Measurements from ENCODE around the gene LTA. TPM values are rescaled to one million over a fixed set of nuclear protein-coding genes. Genes with fewer than 3 reads are reported as not detected.

LTA gene
- total and polyA plus RNA-seq, 2 experiments from 2014 or later, result not detected

- H3K9me3 ChIP-seq (ENCODE audit: low read depth), result no peaks in the 10 kb centered on the region
- H3K79me2 ChIP-seq (ENCODE audit: insufficient read depth), result no peaks in the 10 kb centered on the region
- no peak overlapping the region for H2AFZ ChIP-seq
- no peak for TF ChIP-seq EZH2 (IDR thresholded peaks at IDR 0.05; ENCODE audit: insufficient read depth, poor library complexity, severe bottlenecking)
- TF ChIP-seq EZH2phosphoT487 (IDR thresholded peaks at IDR 0.05; ENCODE audit: insufficient read depth, low read depth), result no peak
- no peaks in the 10 kb centered on the region for H3K9me2 ChIP-seq (ENCODE audit: insufficient read depth)
- H3K4me3 ChIP-seq, result no peak overlapping the region
- H3K4me1 ChIP-seq (ENCODE audit: insufficient read depth), result no peaks in the 10 kb centered on the region
- H3F3A ChIP-seq (ENCODE audit: insufficient read depth), result no peaks in the 10 kb centered on the region
- in situ Hi-C loops (cut with MboI), result no loop called here
- no peak for DNase-seq
- no peak overlapping the region for H3K4me2 ChIP-seq (ENCODE audit: unreplicated experiment)
- no peak overlapping the region for H3K27ac ChIP-seq
- no peaks in the 10 kb centered on the region for H3K27me3 ChIP-seq (replicated peaks; ENCODE audit: insufficient read depth)
- H3K36me3 ChIP-seq (ENCODE audit: low read depth), result no peaks in the 10 kb centered on the region
- no peak overlapping the region for H3K9ac ChIP-seq
- no peaks in the 10 kb centered on the region for H4K20me1 ChIP-seq (ENCODE audit: insufficient read depth)
- WGBS, 2 experiments (ENCODE audit: low coverage in 1 of 2, low lambda C conversion rate in 2 of 2, missing lambda C conversion rate in 2 of 2), result 42 to 50% methylated on average over 1 of the region's 1 CpG
These were observed 2.1 kb upstream of the LTA start for GRCh38 chr6:31569861-31570536.

DNA sequence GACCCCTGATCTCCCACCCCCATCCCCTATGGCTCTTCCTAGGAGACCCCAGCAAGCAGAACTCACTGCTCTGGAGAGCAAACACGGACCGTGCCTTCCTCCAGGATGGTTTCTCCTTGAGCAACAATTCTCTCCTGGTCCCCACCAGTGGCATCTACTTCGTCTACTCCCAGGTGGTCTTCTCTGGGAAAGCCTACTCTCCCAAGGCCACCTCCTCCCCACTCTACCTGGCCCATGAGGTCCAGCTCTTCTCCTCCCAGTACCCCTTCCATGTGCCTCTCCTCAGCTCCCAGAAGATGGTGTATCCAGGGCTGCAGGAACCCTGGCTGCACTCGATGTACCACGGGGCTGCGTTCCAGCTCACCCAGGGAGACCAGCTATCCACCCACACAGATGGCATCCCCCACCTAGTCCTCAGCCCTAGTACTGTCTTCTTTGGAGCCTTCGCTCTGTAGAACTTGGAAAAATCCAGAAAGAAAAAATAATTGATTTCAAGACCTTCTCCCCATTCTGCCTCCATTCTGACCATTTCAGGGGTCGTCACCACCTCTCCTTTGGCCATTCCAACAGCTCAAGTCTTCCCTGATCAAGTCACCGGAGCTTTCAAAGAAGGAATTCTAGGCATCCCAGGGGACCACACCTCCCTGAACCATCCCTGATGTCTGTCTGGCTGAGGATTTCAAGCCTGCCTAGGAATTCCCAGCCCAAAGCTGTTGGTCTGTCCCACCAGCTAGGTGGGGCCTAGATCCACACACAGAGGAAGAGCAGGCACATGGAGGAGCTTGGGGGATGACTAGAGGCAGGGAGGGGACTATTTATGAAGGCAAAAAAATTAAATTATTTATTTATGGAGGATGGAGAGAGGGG lies 1.4 kb downstream of the LTA start:
- Histone ChIP-seq H3K9me3 (ENCODE audit: low read depth) (no peaks in the 10 kb centered on the region), H3K9ac (no peak overlapping the region), H3K27me3 (replicated peaks; ENCODE audit: insufficient read depth) (no peaks in the 10 kb centered on the region), H2AFZ (no peak overlapping the region), H3K4me1 (ENCODE audit: insufficient read depth) (no peaks in the 10 kb centered on the region), H3F3A (ENCODE audit: insufficient read depth) (no peaks in the 10 kb centered on the region), H3K36me3 (ENCODE audit: low read depth) (no peaks in the 10 kb centered on the region), H4K20me1 (ENCODE audit: insufficient read depth) (no peaks in the 10 kb centered on the region), H3K4me2 (ENCODE audit: unreplicated experiment) (no peak overlapping the region), H3K4me3 (no peak overlapping the region), H3K79me2 (ENCODE audit: insufficient read depth) (no peaks in the 10 kb centered on the region), H3K9me2 (ENCODE audit: insufficient read depth) (no peaks in the 10 kb centered on the region), H3K27ac (no peak overlapping the region)
- no peak for DNase-seq
- 66 to 67% methylated on average over 9 of the region's 9 CpGs for WGBS, 2 experiments (ENCODE audit: low coverage in 1 of 2, low lambda C conversion rate in 2 of 2, missing lambda C conversion rate in 2 of 2)
- TF ChIP-seq EZH2phosphoT487 (IDR thresholded peaks at IDR 0.05; ENCODE audit: insufficient read depth, low read depth), result no peak
- no peak for TF ChIP-seq EZH2 (IDR thresholded peaks at IDR 0.05; ENCODE audit: insufficient read depth, poor library complexity, severe bottlenecking)
- in situ Hi-C loops (cut with MboI), result no loop called here

DNA sequence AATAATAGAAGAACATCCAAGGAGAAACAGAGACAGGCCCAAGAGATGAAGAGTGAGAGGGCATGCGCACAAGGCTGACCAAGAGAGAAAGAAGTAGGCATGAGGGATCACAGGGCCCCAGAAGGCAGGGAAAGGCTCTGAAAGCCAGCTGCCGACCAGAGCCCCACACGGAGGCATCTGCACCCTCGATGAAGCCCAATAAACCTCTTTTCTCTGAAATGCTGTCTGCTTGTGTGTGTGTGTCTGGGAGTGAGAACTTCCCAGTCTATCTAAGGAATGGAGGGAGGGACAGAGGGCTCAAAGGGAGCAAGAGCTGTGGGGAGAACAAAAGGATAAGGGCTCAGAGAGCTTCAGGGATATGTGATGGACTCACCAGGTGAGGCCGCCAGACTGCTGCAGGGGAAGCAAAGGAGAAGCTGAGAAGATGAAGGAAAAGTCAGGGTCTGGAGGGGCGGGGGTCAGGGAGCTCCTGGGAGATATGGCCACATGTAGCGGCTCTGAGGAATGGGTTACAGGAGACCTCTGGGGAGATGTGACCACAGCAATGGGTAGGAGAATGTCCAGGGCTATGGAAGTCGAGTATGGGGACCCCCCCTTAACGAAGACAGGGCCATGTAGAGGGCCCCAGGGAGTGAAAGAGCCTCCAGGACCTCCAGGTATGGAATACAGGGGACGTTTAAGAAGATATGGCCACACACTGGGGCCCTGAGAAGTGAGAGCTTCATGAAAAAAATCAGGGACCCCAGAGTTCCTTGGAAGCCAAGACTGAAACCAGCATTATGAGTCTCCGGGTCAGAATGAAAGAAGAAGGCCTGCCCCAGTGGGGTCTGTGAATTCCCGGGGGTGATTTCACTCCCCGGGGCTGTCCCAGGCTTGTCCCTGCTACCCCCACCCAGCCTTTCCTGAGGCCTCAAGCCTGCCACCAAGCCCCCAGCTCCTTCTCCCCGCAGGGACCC lies 2.3 kb downstream of the LTA start:
- no peak overlapping the region for H3K4me3 ChIP-seq
- H3K9me2 ChIP-seq (ENCODE audit: insufficient read depth), result no peaks in the 10 kb centered on the region
- DNase-seq, result no peak
- H3K4me2 ChIP-seq (ENCODE audit: unreplicated experiment), result no peak overlapping the region
- in situ Hi-C loops (cut with MboI), result no loop called here
- no peak overlapping the region for H2AFZ ChIP-seq
- no peaks in the 10 kb centered on the region for H3K27me3 ChIP-seq (replicated peaks; ENCODE audit: insufficient read depth)
- H3K4me1 ChIP-seq (ENCODE audit: insufficient read depth), result no peaks in the 10 kb centered on the region
- H3K9ac ChIP-seq, result no peak overlapping the region
- H3K36me3 ChIP-seq (ENCODE audit: low read depth), result no peaks in the 10 kb centered on the region
- no peaks in the 10 kb centered on the region for H3K79me2 ChIP-seq (ENCODE audit: insufficient read depth)
- H3F3A ChIP-seq (ENCODE audit: insufficient read depth), result no peaks in the 10 kb centered on the region
- no peaks in the 10 kb centered on the region for H3K9me3 ChIP-seq (ENCODE audit: low read depth)
- H4K20me1 ChIP-seq (ENCODE audit: insufficient read depth), result no peaks in the 10 kb centered on the region
- TF ChIP-seq EZH2 (IDR thresholded peaks at IDR 0.05; ENCODE audit: insufficient read depth, poor library complexity, severe bottlenecking) (no peak), EZH2phosphoT487 (IDR thresholded peaks at IDR 0.05; ENCODE audit: insufficient read depth, low read depth) (no peak)
- WGBS, 2 experiments (ENCODE audit: low coverage in 1 of 2, low lambda C conversion rate in 2 of 2, missing lambda C conversion rate in 2 of 2), result 64% methylated on average over 12 to 14 of the region's 14 CpGs
- no peak overlapping the region for H3K27ac ChIP-seq

DNA sequence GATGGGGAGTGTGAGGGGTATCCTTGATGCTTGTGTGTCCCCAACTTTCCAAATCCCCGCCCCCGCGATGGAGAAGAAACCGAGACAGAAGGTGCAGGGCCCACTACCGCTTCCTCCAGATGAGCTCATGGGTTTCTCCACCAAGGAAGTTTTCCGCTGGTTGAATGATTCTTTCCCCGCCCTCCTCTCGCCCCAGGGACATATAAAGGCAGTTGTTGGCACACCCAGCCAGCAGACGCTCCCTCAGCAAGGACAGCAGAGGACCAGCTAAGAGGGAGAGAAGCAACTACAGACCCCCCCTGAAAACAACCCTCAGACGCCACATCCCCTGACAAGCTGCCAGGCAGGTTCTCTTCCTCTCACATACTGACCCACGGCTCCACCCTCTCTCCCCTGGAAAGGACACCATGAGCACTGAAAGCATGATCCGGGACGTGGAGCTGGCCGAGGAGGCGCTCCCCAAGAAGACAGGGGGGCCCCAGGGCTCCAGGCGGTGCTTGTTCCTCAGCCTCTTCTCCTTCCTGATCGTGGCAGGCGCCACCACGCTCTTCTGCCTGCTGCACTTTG lies 3.3 kb downstream of the LTA start, which contains the start of gene TNF:
Gene TNF, plus strand, starts transcription at position 231 of the 567 bp plus-strand sequence. Its CDS starts 177 bp downstream, at position 408.
- in situ Hi-C loops (cut with MboI), result no loop called here
- Histone ChIP-seq H3K9me2 (ENCODE audit: insufficient read depth) (no peaks in the 10 kb centered on the region), H3K27ac (no peak within 1 kb of the TSS), H3K36me3 (ENCODE audit: low read depth) (no peaks in the 10 kb centered on the region), H3K9ac (no peak within 1 kb of the TSS), H3K79me2 (ENCODE audit: insufficient read depth) (no peaks in the 10 kb centered on the region), H2AFZ (no peak within 1 kb of the TSS), H3K9me3 (ENCODE audit: low read depth) (no peaks in the 10 kb centered on the region), H3K4me1 (ENCODE audit: insufficient read depth) (no peaks in the 10 kb centered on the region), H3F3A (ENCODE audit: insufficient read depth) (no peaks in the 10 kb centered on the region), H4K20me1 (ENCODE audit: insufficient read depth) (no peaks in the 10 kb centered on the region), H3K4me2 (ENCODE audit: unreplicated experiment) (no peak within 1 kb of the TSS), H3K27me3 (replicated peaks; ENCODE audit: insufficient read depth) (no peaks in the 10 kb centered on the region), H3K4me3 (no peak within 1 kb of the TSS)
- 69 to 70% methylated on average over 19 of the region's 19 CpGs for WGBS, 2 experiments (ENCODE audit: low coverage in 1 of 2, low lambda C conversion rate in 2 of 2, missing lambda C conversion rate in 2 of 2)
- TF ChIP-seq EZH2 (IDR thresholded peaks at IDR 0.05; ENCODE audit: insufficient read depth, poor library complexity, severe bottlenecking) (no peak), EZH2phosphoT487 (IDR thresholded peaks at IDR 0.05; ENCODE audit: insufficient read depth, low read depth) (no peak)
- no peak for DNase-seq

All from GM23248 (cell line).